Endothelial cell of umbilical vein (primary cell): Measurements from ENCODE around the gene ZNF512. TPM values are rescaled to one million over a fixed set of nuclear protein-coding genes. Genes with fewer than 3 reads are reported as not detected.

Experiments used
- BruUV-seq: library from RNA; stranded (reverse); fragments of 400-500 nt; replicated peaks from 2 replicates; lab custom pipeline; 2021; lab: Mats Ljungman, UMichigan
- CTCF ChIA-PET: fragments of 300-600, 350-600 bp; sonication (Branson Sonifier 250); formaldehyde crosslinking; loops from one replicate; lab custom pipeline; 2021; ENCODE audit warnings: antibody characterized with exemption, inconsistent platforms; lab: Charles Lee
- POLR2A ChIA-PET: fragments of 300-600, 350-600 bp; sonication (Branson Sonifier 250); formaldehyde crosslinking; loops from one replicate; lab custom pipeline; 2021; ENCODE audit warnings: antibody characterized with exemption, inconsistent platforms; lab: Charles Lee
- DNase-seq: peaks from one replicate; pipeline ENCODE4 v3.0.0-alpha.2; 2011; ENCODE audit warnings: low read depth, low spot score
- FAIRE-seq: peaks from 2 replicates; lab custom pipeline; 2011; peaks lifted over from hg19 to GRCh38; lab: Jason Lieb, UNC
- H2AFZ ChIP-seq: 2 replicates; pipeline ENCODE4 v1.6.0; 2012; ENCODE audit warnings: low read depth, low read length, control low read depth, inconsistent platforms
- H3K27ac ChIP-seq: 2 replicates; pipeline ENCODE4 v1.5.1; 2011; ENCODE audit warnings: low read depth, mild to moderate bottlenecking, control low read depth, low read length, moderate library complexity; ENCODE audit not compliant: insufficient read depth
- H3K27me3 ChIP-seq, 2 experiments: 2 replicates each; pipeline versions ENCODE4 v1.6.0 to v1.6.1; 2011; ENCODE audit warnings: low read length in 2 of 2, mixed read lengths in 1 of 2; ENCODE audit not compliant: control insufficient read depth in 2 of 2, insufficient read depth in 2 of 2
- H3K36me3 ChIP-seq, 2 experiments: 2 replicates in 1 of 2; 3 replicates in 1 of 2; pipeline ENCODE4 v1.5.1; 2011; ENCODE audit warnings: low read length in 2 of 2, mild to moderate bottlenecking in 1 of 2, moderate library complexity in 1 of 2; ENCODE audit not compliant: control insufficient read depth in 2 of 2, insufficient read depth in 2 of 2; ENCODE audit errors: extremely low read depth in 1 of 2
- H3K4me1 ChIP-seq: 3 replicates; pipeline ENCODE4 v1.5.1; 2011; ENCODE audit warnings: mild to moderate bottlenecking, low read length; ENCODE audit not compliant: control insufficient read depth, insufficient read depth; ENCODE audit errors: extremely low read depth
- H3K4me2 ChIP-seq: 2 replicates; pipeline ENCODE4 v1.6.1; 2011; ENCODE audit warnings: low read length, control low read depth, mixed read lengths; ENCODE audit not compliant: insufficient read depth
- H3K4me3 ChIP-seq, 3 experiments: fragments of 200-600 bp in 1 of 3; sonication (generic), shearing (Covaris generic) in 1 of 3; replicated peaks in 1 of 3; 2 replicates each; pipeline ENCODE4 v1.5.1; 2011 to 2016; ENCODE audit warnings: control low read depth in 3 of 3, low read length in 3 of 3, mild to moderate bottlenecking in 2 of 3, inconsistent platforms in 1 of 3, low read depth in 1 of 3, moderate library complexity in 1 of 3; ENCODE audit not compliant: insufficient read depth in 1 of 3
- H3K79me2 ChIP-seq: 2 replicates; pipeline ENCODE4 v1.6.0; 2012; ENCODE audit warnings: low read length, inconsistent platforms; ENCODE audit not compliant: control insufficient read depth, insufficient read depth
- H3K9ac ChIP-seq: replicated peaks from 2 replicates; pipeline ENCODE3; 2011; ENCODE audit warnings: low read length, control low read depth; ENCODE audit not compliant: insufficient read depth; ENCODE audit errors: extremely low read depth
- H3K9me1 ChIP-seq: replicated peaks from 3 replicates; pipeline ENCODE4 v1.6.0; 2011; ENCODE audit warnings: mild to moderate bottlenecking, low read length; ENCODE audit not compliant: control insufficient read depth, insufficient read depth; ENCODE audit errors: extremely low read depth
- H3K9me3 ChIP-seq: replicated peaks from 2 replicates; pipeline ENCODE4 v1.5.1; 2012; ENCODE audit warnings: low read length, inconsistent platforms; ENCODE audit not compliant: control insufficient read depth, insufficient read depth
- H4K20me1 ChIP-seq: replicated peaks from 2 replicates; pipeline ENCODE3; 2011; ENCODE audit warnings: mild to moderate bottlenecking, low read length; ENCODE audit not compliant: control insufficient read depth, insufficient read depth; ENCODE audit errors: extremely low read depth
- EZH2 ChIP-seq: IDR thresholded peaks from 2 replicates; pipeline ENCODE4 v1.6.1; 2012; ENCODE audit warnings: borderline replicate concordance, low read depth, mild to moderate bottlenecking, moderate library complexity, low read length, inconsistent platforms; ENCODE audit not compliant: severe bottlenecking
- FOS ChIP-seq: IDR thresholded peaks from 2 replicates; pipeline ENCODE4 v1.6.1; 2011; ENCODE audit warnings: mild to moderate bottlenecking, low read length, moderate library complexity, borderline replicate concordance; ENCODE audit not compliant: insufficient read depth
- GATA2 ChIP-seq: IDR thresholded peaks from 2 replicates; pipeline ENCODE4 v1.7.0; 2011; ENCODE audit warnings: low read depth, mild to moderate bottlenecking, moderate library complexity, mixed read lengths, low read length; ENCODE audit not compliant: insufficient read length, insufficient read depth
- JUN ChIP-seq: IDR thresholded peaks from 2 replicates; pipeline ENCODE4 v1.6.1; 2011; ENCODE audit warnings: borderline replicate concordance, low read depth; ENCODE audit not compliant: insufficient read length, insufficient read depth
- MYC ChIP-seq: IDR thresholded peaks from one replicate; pipeline ENCODE4 v1.6.1; 2011; ENCODE audit warnings: mild to moderate bottlenecking, low read depth, low read length
- POLR2A ChIP-seq: IDR thresholded peaks from 2 replicates; pipeline ENCODE4 v1.6.1; 2012; ENCODE audit warnings: low read depth, mild to moderate bottlenecking, control low read depth, low read length
- POLR2AphosphoS5 ChIP-seq: IDR thresholded peaks from 2 replicates; pipeline ENCODE4 v1.6.1; 2012; ENCODE audit warnings: low read depth, mild to moderate bottlenecking, control low read depth, low read length, moderate library complexity; ENCODE audit not compliant: insufficient read depth
- dilution Hi-C: fragments of 300-500 bp; cut with MboI; formaldehyde crosslinking; loops from one replicate; pipeline ENCODE4 v1.15.0; 2019; ENCODE audit warnings: low sequenced_read_pairs; ENCODE audit not compliant: extremely low pct_ligation_motif_present
- intact Hi-C: fragments of 100-400 bp; cut with micrococcal nuclease; formaldehyde crosslinking; loops from one replicate; pipeline ENCODE4 v1.10.0; 2022
- polyA plus RNA-seq, 4 experiments: library from polyadenylated mRNA; depleted of rRNA in 3 of 4; stranded (reverse) in 3 of 4; unstranded in 1 of 4; fragments of >200 nt; gene quantifications; 2 replicates each; pipeline versions ENCODE4 v1.2.1 to v1.2.3, GENCODE V29; 2011 to 2012; ENCODE audit warnings: missing spikeins in 1 of 4
- total RNA-seq: library from RNA; stranded (reverse); gene quantifications from 2 replicates; pipeline ENCODE4 v1.2.3, GENCODE V29; 2021
- TF ChIP-seq, protein P1 (sequence below): IDR thresholded peaks from 2 replicates; pipeline ENCODE4 v1.6.1; 2011; ENCODE audit not compliant: insufficient read depth, insufficient read length
- TF ChIP-seq, protein P2 (sequence below), 2 donors: IDR thresholded peaks; 1 replicate in 1 of 2; 2 replicates in 1 of 2; pipeline ENCODE4 v1.5.1; 2011; ENCODE audit warnings: low read length in 2 of 2, mild to moderate bottlenecking in 2 of 2, moderate library complexity in 2 of 2, control low read depth in 1 of 2, inconsistent platforms in 1 of 2, low read depth in 1 of 2; ENCODE audit not compliant: insufficient read depth in 1 of 2; ENCODE audit errors: extremely low read depth in 1 of 2

ZNF512 gene
- total and polyA plus RNA-seq, 2 donors (not counting 3 experiments of a cell fraction or from before 2014, with no cell fraction given): 17.8 to 37.0 TPM

DNA sequence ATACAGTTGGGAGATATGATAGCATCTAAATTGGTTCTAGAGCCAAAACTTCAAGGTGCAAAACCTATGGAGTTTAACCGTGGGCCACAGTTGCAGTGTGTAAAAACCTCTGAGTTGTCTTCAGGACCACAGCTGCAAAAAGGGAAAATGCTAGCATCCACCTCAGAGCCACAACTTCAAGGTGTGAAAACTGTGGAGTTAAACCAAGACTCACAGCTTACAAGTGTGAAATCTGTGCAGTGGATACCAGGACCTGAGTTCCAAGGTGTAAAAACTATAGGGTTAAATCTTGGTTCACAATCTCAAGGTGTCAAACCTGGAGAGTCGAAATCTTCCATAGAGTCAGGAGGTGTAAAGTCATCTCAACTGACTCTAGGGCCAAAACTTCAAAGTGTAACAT lies 10.4 kb upstream of the ZNF512 start:
- H3K79me2 ChIP-seq: no peaks in the 10 kb centered on the region
- BruUV-seq: no TSS peak
- H3K9me1 ChIP-seq: no peaks in the 10 kb centered on the region
- no peak overlapping the region for H3K9ac ChIP-seq
- no peak for FAIRE-seq
- H2AFZ ChIP-seq: no peak overlapping the region
- ChIA-PET POLR2A (no interaction called here), CTCF (interaction anchor here (1.0 kb wide), 1 partner anchor 9 kb away, joined by 3 read pairs; no protein-coding TSS in a partner anchor)
- dilution Hi-C loops: no loop called here
- H3K4me2 ChIP-seq: no peak overlapping the region
- no peaks in the 10 kb centered on the region for H3K36me3 ChIP-seq
- no peaks in the 10 kb centered on the region for H4K20me1 ChIP-seq
- H3K4me3 ChIP-seq: no peak overlapping the region
- H3K9me3 ChIP-seq: no peaks in the 10 kb centered on the region
- intact Hi-C loops: no loop called here
- no peak for TF ChIP-seq POLR2A
- no peak for DNase-seq
- H3K4me1 ChIP-seq: peaks cover 6% of the 10 kb centered on the region
- no peak overlapping the region for H3K27ac ChIP-seq
- H3K27me3 ChIP-seq: no peaks in the 10 kb centered on the region

- no peak for FAIRE-seq
- no peaks in the 10 kb centered on the region for H4K20me1 ChIP-seq
- H3K9ac ChIP-seq: no peak overlapping the region
- H3K79me2 ChIP-seq: no peaks in the 10 kb centered on the region
- H3K36me3 ChIP-seq: no peaks in the 10 kb centered on the region
- H3K9me3 ChIP-seq: no peaks in the 10 kb centered on the region
- DNase-seq: no peak
- no peaks in the 10 kb centered on the region for H3K9me1 ChIP-seq
- H3K27me3 ChIP-seq: no peaks in the 10 kb centered on the region
- no peak overlapping the region for H3K27ac ChIP-seq
- no peak overlapping the region for H3K4me2 ChIP-seq
- no peak overlapping the region for H3K4me3 ChIP-seq
- intact Hi-C loops (no loop called here), dilution Hi-C loops (no loop called here)
- BruUV-seq: no TSS peak
- ChIA-PET CTCF (interaction anchor here (1.0 kb wide), 1 partner anchor 9 kb away, joined by 3 read pairs; no protein-coding TSS in a partner anchor), POLR2A (no interaction called here)
- H3K4me1 ChIP-seq: peaks cover 2% of the 10 kb centered on the region
- no peak overlapping the region for H2AFZ ChIP-seq
- TF ChIP-seq JUN (no peak), GATA2 (no peak), POLR2AphosphoS5 (no peak), FOS (no peak), POLR2A (no peak), EZH2 (no peak), MYC (no peak)
- TF ChIP-seq, protein P1, sequence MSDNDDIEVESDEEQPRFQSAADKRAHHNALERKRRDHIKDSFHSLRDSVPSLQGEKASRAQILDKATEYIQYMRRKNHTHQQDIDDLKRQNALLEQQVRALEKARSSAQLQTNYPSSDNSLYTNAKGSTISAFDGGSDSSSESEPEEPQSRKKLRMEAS: no peak
- TF ChIP-seq, protein P2, sequence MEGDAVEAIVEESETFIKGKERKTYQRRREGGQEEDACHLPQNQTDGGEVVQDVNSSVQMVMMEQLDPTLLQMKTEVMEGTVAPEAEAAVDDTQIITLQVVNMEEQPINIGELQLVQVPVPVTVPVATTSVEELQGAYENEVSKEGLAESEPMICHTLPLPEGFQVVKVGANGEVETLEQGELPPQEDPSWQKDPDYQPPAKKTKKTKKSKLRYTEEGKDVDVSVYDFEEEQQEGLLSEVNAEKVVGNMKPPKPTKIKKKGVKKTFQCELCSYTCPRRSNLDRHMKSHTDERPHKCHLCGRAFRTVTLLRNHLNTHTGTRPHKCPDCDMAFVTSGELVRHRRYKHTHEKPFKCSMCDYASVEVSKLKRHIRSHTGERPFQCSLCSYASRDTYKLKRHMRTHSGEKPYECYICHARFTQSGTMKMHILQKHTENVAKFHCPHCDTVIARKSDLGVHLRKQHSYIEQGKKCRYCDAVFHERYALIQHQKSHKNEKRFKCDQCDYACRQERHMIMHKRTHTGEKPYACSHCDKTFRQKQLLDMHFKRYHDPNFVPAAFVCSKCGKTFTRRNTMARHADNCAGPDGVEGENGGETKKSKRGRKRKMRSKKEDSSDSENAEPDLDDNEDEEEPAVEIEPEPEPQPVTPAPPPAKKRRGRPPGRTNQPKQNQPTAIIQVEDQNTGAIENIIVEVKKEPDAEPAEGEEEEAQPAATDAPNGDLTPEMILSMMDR (IDR thresholded peaks at IDR 0.05; ENCODE audit: extremely low read depth in 1 of 2, insufficient read depth in 1 of 2, low read depth in 1 of 2, low read length in 2 of 2): no peak
These were observed 9.8 kb upstream of the ZNF512 start for GRCh38 chr2:27572998-27573429.
